H9 (cell line): ENCODE data around the gene CHST8. TPM values are rescaled to one million over a fixed set of nuclear protein-coding genes. Genes with fewer than 3 reads are reported as not detected.
A peak's percentile ranks its signal among the peaks of the same experiment; 100 is the strongest.

ENCODE experiments used
- DNase-seq: peaks from one replicate; pipeline ENCODE4 v3.0.0-alpha.2; 2017
- H2AFZ ChIP-seq: one replicate; pipeline ENCODE4 v1.6.1; 2013; ENCODE audit warnings: mild to moderate bottlenecking, low read length, control low read depth, moderate library complexity
- H2AK5ac ChIP-seq: 2 replicates; pipeline ENCODE4 v1.6.1; 2013; ENCODE audit warnings: low read length, control low read depth, mixed read lengths; ENCODE audit not compliant: insufficient read length
- H2BK120ac ChIP-seq: one replicate; pipeline ENCODE4 v1.6.1; 2013; ENCODE audit warnings: low read depth, mild to moderate bottlenecking, low read length, control low read depth, inconsistent platforms; ENCODE audit not compliant: poor library complexity, severe bottlenecking
- H2BK12ac ChIP-seq: 2 replicates; pipeline ENCODE4 v1.6.1; 2013; ENCODE audit warnings: low read length, control low read depth, mixed read lengths, low read depth; ENCODE audit not compliant: insufficient read length
- H2BK15ac ChIP-seq: 2 replicates; pipeline ENCODE4 v1.6.1; 2013; ENCODE audit warnings: low read depth, low read length, control low read depth
- H2BK20ac ChIP-seq: one replicate; pipeline ENCODE4 v1.6.1; 2013; ENCODE audit warnings: low read depth, mild to moderate bottlenecking, low read length, control low read depth, inconsistent platforms; ENCODE audit not compliant: poor library complexity, severe bottlenecking
- H2BK5ac ChIP-seq: 2 replicates; pipeline ENCODE4 v1.6.1; 2013; ENCODE audit warnings: low read length, control low read depth, mixed read lengths; ENCODE audit not compliant: insufficient read length
- H3K14ac ChIP-seq: 2 replicates; pipeline ENCODE4 v1.6.1; 2013; ENCODE audit warnings: low read length, control low read depth; ENCODE audit not compliant: insufficient read depth
- H3K18ac ChIP-seq: 2 replicates; pipeline ENCODE4 v1.6.1; 2013; ENCODE audit warnings: low read depth, mild to moderate bottlenecking, mixed read lengths, low read length, control low read depth; ENCODE audit not compliant: insufficient read length
- H3K23ac ChIP-seq: 2 replicates; pipeline ENCODE4 v1.6.1; 2013; ENCODE audit warnings: low read length, control low read depth, mixed read lengths, low read depth; ENCODE audit not compliant: insufficient read length
- H3K23me2 ChIP-seq: 2 replicates; pipeline ENCODE4 v1.6.1; 2013; ENCODE audit warnings: low read depth, mild to moderate bottlenecking, mixed read lengths, low read length, control low read depth; ENCODE audit not compliant: insufficient read length, poor library complexity, severe bottlenecking
- H3K27ac ChIP-seq: 2 replicates; pipeline ENCODE4 v1.5.1; 2013; ENCODE audit warnings: low read length, control low read depth, mixed read lengths, low read depth; ENCODE audit not compliant: insufficient read length
- H3K27me3 ChIP-seq: 2 replicates; pipeline ENCODE4 v1.6.1; 2013; ENCODE audit warnings: low read length, control low read depth, inconsistent platforms; ENCODE audit not compliant: insufficient read depth
- H3K4ac ChIP-seq: 2 replicates; pipeline ENCODE4 v1.6.1; 2013; ENCODE audit warnings: low read depth, mild to moderate bottlenecking, control low read depth, inconsistent platforms, low read length, moderate library complexity
- H3K4me1 ChIP-seq: 2 replicates; pipeline ENCODE4 v1.6.1; 2013; ENCODE audit warnings: low read length, control low read depth, inconsistent platforms; ENCODE audit not compliant: insufficient read depth
- H3K4me2 ChIP-seq: 2 replicates; pipeline ENCODE4 v1.6.1; 2013; ENCODE audit warnings: low read length, control low read depth, mixed read lengths; ENCODE audit not compliant: insufficient read length, insufficient read depth
- H3K56ac ChIP-seq: 2 replicates; pipeline ENCODE4 v1.6.1; 2013; ENCODE audit warnings: low read depth, mild to moderate bottlenecking, mixed read lengths, low read length, control low read depth; ENCODE audit not compliant: insufficient read length
- H3K79me1 ChIP-seq: 2 replicates; pipeline ENCODE4 v1.6.1; 2013; ENCODE audit warnings: low read depth, mild to moderate bottlenecking, moderate library complexity, low read length, control low read depth, inconsistent platforms; ENCODE audit not compliant: insufficient read depth, poor library complexity, severe bottlenecking
- H3K79me2 ChIP-seq: 2 replicates; pipeline ENCODE4 v1.6.1; 2013; ENCODE audit warnings: low read length, control low read depth, inconsistent platforms; ENCODE audit not compliant: insufficient read depth
- H3K9ac ChIP-seq: 2 replicates; pipeline ENCODE4 v1.6.1; 2013; ENCODE audit warnings: low read length, control low read depth, mixed read lengths; ENCODE audit not compliant: insufficient read length; ENCODE audit errors: extremely low read depth
- H3K9me3 ChIP-seq: one replicate; pipeline ENCODE4 v1.6.1; 2013; ENCODE audit warnings: low read depth, low read length, inconsistent platforms; ENCODE audit not compliant: control insufficient read depth
- H3T11ph ChIP-seq: one replicate; pipeline ENCODE4 v1.6.1; 2013; ENCODE audit warnings: mild to moderate bottlenecking, low read length, control low read depth, inconsistent platforms
- H4K20me1 ChIP-seq: one replicate; pipeline ENCODE4 v1.6.1; 2013; ENCODE audit not compliant: control insufficient read depth, insufficient read length, insufficient read depth
- H4K5ac ChIP-seq: 2 replicates; pipeline ENCODE4 v1.6.1; 2013; ENCODE audit warnings: low read depth, mild to moderate bottlenecking, mixed read lengths, low read length, control low read depth; ENCODE audit not compliant: insufficient read length
- H4K8ac ChIP-seq: replicated peaks from 2 replicates; pipeline ENCODE4 v1.6.1; 2013; ENCODE audit warnings: low read length, control low read depth, mixed read lengths, low read depth; ENCODE audit not compliant: insufficient read length
- H4K91ac ChIP-seq: 2 replicates; pipeline ENCODE4 v1.6.1; 2013; ENCODE audit warnings: low read depth, mild to moderate bottlenecking, moderate library complexity, mixed read lengths, low read length, control low read depth; ENCODE audit not compliant: insufficient read length
- H3K27ac Mint-ChIP-seq, 3 experiments: 2 replicates in 2 of 3; 3 replicates in 1 of 3; pipeline ENCODE4 v1.8.0; 2020 to 2021; ENCODE audit warnings: mixed read lengths in 3 of 3, mild to moderate bottlenecking in 1 of 3, moderate library complexity in 1 of 3
- H3K27me3 Mint-ChIP-seq: 2 replicates; pipeline ENCODE4 v1.8.0; 2021; ENCODE audit warnings: low read depth, mild to moderate bottlenecking, moderate library complexity, mixed read lengths
- H3K36me3 Mint-ChIP-seq, 3 experiments: 2 replicates in 2 of 3; 3 replicates in 1 of 3; pipeline ENCODE4 v1.8.0; 2020 to 2021; ENCODE audit warnings: low read depth in 3 of 3, mixed read lengths in 3 of 3; ENCODE audit not compliant: insufficient read depth in 1 of 3
- H3K4me1 Mint-ChIP-seq, 2 experiments: 2 replicates each; pipeline ENCODE4 v1.8.0; 2020; ENCODE audit warnings: mixed read lengths in 2 of 2
- H3K4me3 Mint-ChIP-seq, 2 experiments: 2 replicates in 1 of 2; 3 replicates in 1 of 2; pipeline ENCODE4 v1.8.0; 2020 to 2021; ENCODE audit warnings: mild to moderate bottlenecking in 2 of 2, mixed read lengths in 2 of 2, moderate library complexity in 1 of 2
- H3K9me3 Mint-ChIP-seq, 2 experiments: 2 replicates in 1 of 2; 3 replicates in 1 of 2; pipeline ENCODE4 v1.8.0; 2020; ENCODE audit warnings: mild to moderate bottlenecking in 2 of 2, mixed read lengths in 2 of 2, moderate library complexity in 1 of 2
- WGBS: extraction: QIAGEN DNeasy Blood & Tissue Kit; methylation state at CpG from one replicate; pipeline ENCODE4 v1.1.7; 2013; ENCODE audit warnings: missing lambda C conversion rate, low lambda C conversion rate, mixed read lengths; ENCODE audit not compliant: insufficient read length; ENCODE audit errors: extremely low coverage; 5-methylcytosine and 5-hydroxymethylcytosine counted together
- total RNA-seq: library from RNA; stranded (reverse); gene quantifications from 2 replicates; pipeline ENCODE4 v1.2.1, GENCODE V29; 2021
- TF ChIP-seq, protein P1 (sequence below): fragments of 200-600 bp; sonication (generic); conservative IDR thresholded peaks from 3 replicates; pipeline ENCODE4 v1.8.0; 2021; ENCODE audit warnings: antibody characterized with exemption, mild to moderate bottlenecking

CHST8 gene
- total RNA-seq, 1 experiment from 2014 or later = 5.1 TPM

DNA sequence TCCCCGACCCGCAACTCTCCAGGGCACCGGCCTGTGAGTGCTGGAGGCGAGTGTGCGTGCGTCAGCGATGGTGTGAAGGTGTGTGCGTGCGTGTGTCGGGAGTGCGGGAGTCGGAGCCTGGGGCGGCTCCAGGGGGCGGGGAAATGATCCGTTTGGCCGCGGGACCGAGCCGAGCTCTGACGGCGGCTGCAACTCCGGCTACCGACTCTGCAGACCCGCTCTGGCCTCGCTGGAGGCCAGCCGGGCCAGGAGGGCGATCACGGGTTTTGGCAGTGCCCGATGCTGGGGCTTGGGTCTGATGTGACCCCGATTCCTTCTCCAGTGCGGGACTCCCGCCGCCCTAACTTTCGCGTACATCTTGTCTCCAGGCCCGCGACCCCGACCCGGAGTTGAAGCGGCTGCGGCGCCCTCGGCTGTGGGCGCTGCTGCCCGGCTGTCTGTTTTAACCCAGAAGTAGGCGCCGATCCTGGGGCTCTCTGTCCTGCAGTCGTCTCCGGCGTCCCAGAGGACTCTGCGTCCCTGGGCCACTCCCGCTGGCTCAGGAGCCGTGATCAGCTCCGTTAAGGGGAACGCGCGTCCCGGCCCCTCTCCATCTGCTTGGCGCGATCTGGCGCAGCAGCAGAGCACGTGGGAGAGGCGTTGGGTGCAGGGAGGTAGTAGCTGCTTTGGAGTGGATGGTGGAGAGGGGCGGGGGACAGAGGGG lies 1.2 kb downstream of the CHST8 start:
- Histone ChIP-seq H3K9ac (peak overlapping the region; percentile 39), H3K79me2 (no peaks in the 10 kb centered on the region; the same call in 1 of the 2 replicates), H3K56ac (no peak overlapping the region), H3K79me1 (no peaks in the 10 kb centered on the region), H4K91ac (no peak overlapping the region), H2BK5ac (no peak overlapping the region), H3T11ph (no peak overlapping the region), H2BK15ac (no peak overlapping the region), H4K5ac (no peak overlapping the region), H2BK20ac (no peak overlapping the region), H3K27ac (no peak overlapping the region), H2AK5ac (no peak overlapping the region), H3K18ac (no peak overlapping the region), H4K8ac (no peak overlapping the region), H3K4ac (no peak overlapping the region), H3K23ac (no peak overlapping the region), H2BK120ac (no peak overlapping the region), H4K20me1 (no peaks in the 10 kb centered on the region), H3K9me3 (no peaks in the 10 kb centered on the region), H3K4me2 (peak overlapping the region; percentile 80), H3K4me1 (peaks cover 5% of the 10 kb centered on the region; the same call in 1 of the 2 replicates), H2BK12ac (no peak overlapping the region), H3K23me2 (peaks cover 19% of the 10 kb centered on the region), H2AFZ (no peak overlapping the region), H3K14ac (peak overlapping the region; percentile 24; the same call in 1 of the 2 replicates), H3K27me3 (peaks cover 24% of the 10 kb centered on the region; the same call in 1 of the 2 replicates)
- Mint-ChIP-seq H3K27me3 (peaks cover 84% of the 10 kb centered on the region), H3K27ac (no peak overlapping the region), H3K4me3 (peak overlapping the region; percentile 69 to 91), H3K4me1 (peaks cover 18 to 22% of the 10 kb centered on the region in 2 experiments), H3K36me3 (no peaks in the 10 kb centered on the region), H3K9me3 (no peaks in the 10 kb centered on the region)
- TF ChIP-seq, protein P1, sequence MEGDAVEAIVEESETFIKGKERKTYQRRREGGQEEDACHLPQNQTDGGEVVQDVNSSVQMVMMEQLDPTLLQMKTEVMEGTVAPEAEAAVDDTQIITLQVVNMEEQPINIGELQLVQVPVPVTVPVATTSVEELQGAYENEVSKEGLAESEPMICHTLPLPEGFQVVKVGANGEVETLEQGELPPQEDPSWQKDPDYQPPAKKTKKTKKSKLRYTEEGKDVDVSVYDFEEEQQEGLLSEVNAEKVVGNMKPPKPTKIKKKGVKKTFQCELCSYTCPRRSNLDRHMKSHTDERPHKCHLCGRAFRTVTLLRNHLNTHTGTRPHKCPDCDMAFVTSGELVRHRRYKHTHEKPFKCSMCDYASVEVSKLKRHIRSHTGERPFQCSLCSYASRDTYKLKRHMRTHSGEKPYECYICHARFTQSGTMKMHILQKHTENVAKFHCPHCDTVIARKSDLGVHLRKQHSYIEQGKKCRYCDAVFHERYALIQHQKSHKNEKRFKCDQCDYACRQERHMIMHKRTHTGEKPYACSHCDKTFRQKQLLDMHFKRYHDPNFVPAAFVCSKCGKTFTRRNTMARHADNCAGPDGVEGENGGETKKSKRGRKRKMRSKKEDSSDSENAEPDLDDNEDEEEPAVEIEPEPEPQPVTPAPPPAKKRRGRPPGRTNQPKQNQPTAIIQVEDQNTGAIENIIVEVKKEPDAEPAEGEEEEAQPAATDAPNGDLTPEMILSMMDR = no peak
- WGBS = no CpG with 5 or more reads among the region's 64 CpGs
- no peak for DNase-seq
